HG02588 (cell line): Measurements from ENCODE around the gene DKC1.

Experiments used
- ATAC-seq: cut with Tn5 transposase; IDR thresholded peaks from one replicate; pipeline ENCODE4 v1.9.1; 2021; ENCODE audit warnings: mild to moderate bottlenecking, moderate library complexity; ENCODE audit not compliant: unreplicated experiment

DKC1 gene

GRCh38 chrX:154762537-154763296 is at the start of gene DKC1:
Gene DKC1, plus strand, starts transcription at chrX:154762864. Its CDS starts 102 bp downstream, at chrX:154762966.
- peak; percentile 94 for ATAC-seq

DNA sequence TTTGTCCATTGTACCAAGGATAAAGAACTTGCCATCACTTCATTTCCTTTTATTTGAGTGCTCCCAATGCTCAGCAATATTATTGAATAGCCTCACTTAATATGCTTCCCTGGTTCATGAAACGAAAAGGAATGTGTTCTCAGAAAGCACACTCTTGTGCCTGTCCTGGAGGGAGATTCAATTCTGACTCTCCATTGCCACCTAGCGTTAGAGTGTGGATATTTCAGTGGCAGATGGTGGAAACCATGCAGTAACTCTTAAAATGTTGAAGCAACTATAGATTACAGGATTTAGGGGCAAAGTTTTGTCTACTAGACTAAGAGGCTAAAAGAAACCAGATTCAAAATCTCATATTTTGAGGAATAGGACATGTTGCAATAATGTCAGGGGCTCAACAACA is 47.7 kb upstream of the DKC1 start:
- ATAC-seq, result no peak

DNA sequence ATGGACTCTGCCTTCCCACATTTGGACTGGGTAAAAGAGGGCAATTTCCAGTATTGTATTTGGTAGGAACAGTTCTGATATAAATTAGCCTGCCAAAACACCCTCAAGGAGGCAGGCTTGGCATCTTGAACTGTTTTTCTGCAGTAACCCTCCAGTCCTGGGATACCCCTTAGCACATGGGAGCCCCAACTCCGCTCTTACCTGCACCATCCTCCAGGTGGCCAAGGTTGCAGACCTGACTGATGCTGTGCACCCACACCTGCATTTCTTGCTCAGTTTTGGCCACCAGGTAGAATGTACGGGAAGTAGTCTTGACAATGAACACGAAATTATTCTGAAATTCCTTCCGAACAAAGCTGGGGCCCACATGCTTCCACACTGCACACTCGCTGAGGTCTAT is 46.8 kb upstream of the DKC1 start:
- ATAC-seq, result no peak

DNA sequence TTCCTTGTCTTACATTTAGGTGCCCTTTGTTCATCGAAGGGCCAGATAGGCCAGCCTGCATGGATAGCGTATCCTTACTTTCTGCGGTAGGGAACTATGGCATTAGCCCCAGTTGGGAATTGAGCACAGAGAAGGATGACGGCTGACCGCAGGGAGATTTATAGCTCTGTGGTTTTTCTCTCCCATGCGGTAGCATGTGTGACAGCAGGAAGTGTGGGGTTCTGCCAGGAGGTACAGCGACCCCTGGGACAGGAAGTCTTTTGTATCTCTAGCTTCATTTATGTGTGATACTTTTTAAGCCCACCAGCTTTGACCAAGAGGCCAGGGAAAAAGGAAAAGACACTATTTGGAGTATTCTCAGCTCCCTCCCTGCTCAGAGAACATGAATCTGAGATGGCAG is 44.8 kb upstream of the DKC1 start:
- ATAC-seq, result no peak

- ATAC-seq, result no peak
Observed at GRCh38 chrX:154718616-154719015, 44.0 kb upstream of the DKC1 start.

DNA sequence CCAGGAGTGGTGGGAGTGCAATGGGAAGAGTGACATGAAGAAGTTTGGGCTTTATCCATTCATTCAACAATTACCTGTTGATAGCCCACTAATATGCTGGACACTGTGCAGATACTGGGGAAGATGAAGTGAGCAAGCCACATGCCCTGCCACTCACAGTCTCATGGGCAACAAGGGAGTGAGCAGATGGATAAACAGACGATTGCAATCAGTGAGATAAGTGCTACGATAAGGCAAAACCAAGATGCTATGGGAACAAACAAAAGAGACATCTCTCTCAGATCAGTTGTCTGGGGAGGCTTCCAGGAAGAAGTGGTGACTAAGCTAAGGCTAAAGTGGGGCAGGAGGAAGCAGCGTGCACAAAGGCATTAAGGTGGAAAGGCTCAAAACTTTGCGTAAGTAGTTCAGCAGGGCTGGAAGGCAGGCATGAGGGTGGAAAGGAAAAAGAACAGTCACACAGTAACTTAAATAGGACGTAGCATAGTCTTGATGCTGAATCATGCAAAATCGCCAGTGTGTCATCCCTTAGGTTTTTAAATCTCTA is 43.5 kb upstream of the DKC1 start:
- ATAC-seq, result no peak

GRCh38 chrX:154720067-154720466 is 42.6 kb upstream of the DKC1 start:
- ATAC-seq, result no peak

- no peak for ATAC-seq
Observed at GRCh38 chrX:154721155-154721554, 41.5 kb upstream of the DKC1 start.

- no peak for ATAC-seq
Observed at GRCh38 chrX:154724993-154725756, 37.5 kb upstream of the DKC1 start.

DNA sequence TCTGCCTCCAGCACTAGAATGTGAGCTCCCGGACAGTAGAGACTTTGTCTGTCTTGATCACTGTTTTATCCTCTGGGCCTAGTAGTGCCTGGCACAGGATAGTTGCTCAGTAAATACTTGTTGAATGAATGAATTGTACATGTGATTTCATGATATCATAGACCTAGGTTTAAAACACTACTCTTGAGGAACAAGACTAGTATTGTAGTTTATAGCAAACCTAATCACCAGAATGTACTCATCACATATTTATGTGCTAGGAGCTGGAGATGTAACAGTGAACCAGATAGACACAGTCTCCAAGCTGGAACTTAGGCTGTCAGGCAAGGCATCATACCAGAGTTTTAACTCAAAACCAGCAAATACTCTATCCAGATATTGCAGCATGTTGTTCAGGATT is 35.2 kb upstream of the DKC1 start:
- no peak for ATAC-seq

DNA sequence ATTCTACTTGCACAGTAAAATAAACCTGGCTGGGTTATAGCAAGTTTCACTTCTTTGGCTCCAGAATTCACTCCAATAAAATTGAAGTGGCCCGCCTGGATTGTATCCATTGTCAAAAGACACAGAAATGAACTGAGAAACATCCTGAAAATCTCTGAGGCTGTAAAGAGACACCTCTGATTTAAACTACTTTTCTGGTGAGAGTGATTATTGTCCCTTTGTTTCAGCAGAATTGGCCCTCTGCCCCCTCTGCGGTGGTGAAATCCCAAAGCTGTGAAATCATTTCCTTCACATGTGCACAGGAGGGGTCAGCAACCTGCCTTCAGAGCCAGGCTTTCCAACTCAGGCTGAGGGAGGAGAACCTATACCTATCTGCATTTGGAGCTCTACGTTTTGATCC is 34.8 kb upstream of the DKC1 start:
- no peak for ATAC-seq

GRCh38 chrX:154728431-154729190 is 34.1 kb upstream of the DKC1 start:
- no peak for ATAC-seq

GRCh38 chrX:154729439-154729838 is 33.2 kb upstream of the DKC1 start:
- ATAC-seq, result no peak

DNA sequence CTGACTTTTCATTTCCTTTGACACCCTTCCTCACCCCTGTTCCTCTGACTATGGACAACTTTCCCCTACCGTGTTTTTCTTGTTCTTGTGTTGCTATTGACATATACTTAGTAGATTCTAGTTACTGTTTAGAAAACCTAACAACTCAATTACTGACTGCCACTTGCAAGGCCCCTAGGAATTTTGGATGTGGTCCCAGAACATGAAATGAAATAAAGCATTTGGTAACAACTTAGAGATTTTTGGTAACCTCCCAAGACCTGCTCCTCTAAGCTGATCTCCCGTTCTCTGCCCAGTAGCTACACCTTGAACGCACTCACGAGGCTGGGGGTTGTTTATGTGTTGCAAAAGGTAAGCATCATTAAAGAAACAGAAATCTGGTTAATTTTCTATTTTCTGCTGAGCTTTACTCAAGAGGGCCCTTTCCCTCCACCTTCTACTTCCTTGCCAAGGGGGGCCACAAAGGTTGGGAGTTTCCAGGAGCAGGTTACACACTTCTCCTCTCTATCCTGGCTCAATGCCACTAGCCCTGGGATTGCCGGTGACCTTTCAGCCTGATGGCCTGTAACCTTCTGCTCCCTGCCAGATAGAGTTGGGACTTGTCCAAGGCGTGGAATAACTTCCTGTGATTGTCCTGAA is 32.3 kb upstream of the DKC1 start:
- no peak for ATAC-seq

DNA sequence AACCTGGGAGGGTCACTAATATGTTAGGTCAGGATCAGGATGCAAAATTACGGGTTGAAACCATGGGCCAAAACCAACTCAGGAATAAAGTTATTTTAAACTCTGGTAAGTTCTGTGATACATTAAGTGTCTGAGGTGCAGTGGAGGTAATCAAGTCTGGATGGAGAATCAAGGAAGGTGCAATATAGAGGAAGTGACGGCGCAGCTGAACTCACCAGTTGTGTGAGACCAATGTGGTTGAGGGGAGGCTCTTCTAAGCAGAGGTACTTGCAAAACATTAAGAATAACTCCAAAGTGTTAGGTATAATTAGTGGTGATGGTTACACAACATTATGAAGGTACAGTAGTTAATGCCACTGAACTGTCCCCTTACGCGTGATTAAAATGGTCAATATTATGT is 31.5 kb upstream of the DKC1 start:
- no peak for ATAC-seq

DNA sequence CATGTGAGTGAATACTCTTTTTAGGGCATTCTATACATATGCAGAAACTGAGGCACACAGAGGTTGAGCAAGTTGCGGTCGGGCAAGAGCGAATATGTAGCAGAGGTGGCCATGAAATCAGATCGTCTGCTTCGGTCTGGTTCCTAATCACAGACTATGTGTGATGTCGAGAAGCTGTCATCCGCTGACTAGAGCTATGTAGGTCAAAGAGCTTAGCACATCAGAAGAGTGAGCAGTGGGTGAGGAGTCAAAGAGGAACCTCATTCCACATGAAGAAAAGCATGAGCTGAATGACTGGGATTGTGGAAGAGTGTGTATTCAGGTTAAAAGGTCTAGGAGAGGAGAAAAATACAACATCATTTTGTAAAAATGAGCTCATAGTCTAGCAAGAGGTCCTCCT is 30.8 kb upstream of the DKC1 start:
- no peak for ATAC-seq

DNA sequence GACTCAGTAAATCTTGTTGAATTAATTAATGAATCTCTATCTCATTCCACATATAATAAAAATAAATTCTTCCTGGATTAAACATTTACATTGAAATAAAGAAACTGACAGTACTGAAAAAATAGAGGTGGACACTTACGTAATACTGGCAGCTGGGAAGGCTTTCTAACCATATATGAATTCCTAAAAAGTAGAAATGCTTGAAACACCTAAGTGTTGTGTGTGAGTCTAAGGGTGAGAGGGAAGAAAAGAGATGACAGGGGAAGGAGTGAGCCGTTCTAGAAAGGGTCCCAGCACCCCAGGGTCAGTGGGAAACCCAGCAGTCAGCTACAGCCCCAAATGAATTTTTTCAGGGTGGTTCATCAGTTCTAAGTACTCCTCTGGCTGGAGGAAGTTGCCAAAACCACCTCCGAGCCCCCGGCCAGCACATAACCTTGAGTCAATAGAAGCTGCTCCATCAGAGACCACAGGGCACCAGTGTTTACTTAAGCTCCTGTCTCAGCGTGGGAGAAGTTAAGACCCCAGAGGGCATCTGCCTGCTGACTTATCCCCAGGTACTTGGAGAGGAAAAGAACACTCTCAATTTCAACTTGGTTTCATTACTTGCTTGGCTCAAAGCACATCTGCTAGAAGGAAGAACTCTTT is 30.1 kb upstream of the DKC1 start:
- ATAC-seq, result no peak

DNA sequence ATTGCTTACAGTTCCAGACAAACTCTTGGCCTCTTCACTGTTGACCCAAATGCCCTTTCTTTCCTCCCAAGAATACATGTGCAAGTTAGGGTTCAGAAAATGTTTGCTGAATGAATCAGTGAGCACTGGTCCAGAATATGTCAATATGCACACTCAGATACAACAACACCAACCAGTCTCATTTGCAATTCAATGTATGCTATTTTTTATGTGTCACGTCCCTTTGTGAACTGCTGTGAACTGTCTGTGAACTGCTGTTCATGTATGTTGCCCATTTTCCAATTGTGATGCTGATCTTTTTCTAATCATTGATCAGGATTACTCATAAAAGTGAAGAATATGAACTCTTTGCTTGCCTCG is 29.6 kb upstream of the DKC1 start:
- no peak for ATAC-seq

DNA sequence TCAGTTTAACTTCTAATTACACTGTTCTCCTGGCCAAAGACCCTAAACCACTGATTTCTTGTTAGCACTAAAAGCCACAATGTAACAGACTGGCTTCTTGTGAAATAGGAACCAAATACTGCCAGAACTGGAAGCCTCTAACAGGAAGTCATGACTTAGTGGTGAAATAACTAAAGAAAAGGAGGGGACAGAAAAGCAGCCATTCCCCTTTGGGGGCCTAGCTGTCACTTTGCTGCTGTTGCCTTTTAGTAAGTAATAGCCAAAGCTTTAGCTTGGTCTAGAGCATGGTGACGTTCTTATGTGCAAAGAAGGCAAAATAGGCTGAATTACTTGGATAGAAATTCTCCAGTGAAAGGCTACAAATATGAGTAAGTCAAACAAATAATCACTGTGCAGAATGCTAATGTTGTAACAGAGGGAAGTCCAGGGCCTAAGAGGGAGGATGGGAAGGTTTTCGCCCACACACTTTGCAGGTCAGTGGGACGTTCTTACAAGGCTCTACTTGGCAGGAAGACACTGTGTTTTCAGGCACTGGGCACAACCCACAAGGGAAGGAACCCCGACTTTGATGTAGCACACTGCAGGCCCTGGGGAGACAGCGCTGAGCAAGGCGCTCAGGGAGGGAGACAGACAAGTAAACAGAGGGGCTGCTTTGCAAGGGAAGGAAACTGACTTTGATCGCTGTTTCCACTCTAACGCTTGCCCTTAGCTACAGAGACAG is 28.4 kb upstream of the DKC1 start:
- ATAC-seq, result no peak
